ENCODE data around the gene FECH.

DNA sequence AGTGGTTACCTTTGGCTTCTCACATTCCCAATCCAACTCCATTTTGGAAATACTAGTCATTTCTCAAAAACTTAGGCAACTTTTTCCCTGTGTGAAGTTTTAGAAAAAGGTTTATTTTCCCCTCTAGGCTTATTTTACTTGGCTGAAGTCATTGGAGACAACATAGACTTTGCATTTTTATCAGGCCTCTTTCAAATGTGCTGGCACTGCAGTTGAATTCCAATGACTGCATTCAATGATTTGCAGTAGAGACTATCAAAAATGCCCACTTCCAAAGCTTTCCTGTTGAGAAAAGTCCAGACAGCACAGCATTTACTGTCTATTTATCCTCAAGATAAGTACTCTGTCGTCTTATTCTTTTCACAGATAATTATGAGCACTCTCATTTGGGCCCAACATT lies 81.3 kb downstream of the FECH start:
- TF ChIP-seq, protein P1, sequence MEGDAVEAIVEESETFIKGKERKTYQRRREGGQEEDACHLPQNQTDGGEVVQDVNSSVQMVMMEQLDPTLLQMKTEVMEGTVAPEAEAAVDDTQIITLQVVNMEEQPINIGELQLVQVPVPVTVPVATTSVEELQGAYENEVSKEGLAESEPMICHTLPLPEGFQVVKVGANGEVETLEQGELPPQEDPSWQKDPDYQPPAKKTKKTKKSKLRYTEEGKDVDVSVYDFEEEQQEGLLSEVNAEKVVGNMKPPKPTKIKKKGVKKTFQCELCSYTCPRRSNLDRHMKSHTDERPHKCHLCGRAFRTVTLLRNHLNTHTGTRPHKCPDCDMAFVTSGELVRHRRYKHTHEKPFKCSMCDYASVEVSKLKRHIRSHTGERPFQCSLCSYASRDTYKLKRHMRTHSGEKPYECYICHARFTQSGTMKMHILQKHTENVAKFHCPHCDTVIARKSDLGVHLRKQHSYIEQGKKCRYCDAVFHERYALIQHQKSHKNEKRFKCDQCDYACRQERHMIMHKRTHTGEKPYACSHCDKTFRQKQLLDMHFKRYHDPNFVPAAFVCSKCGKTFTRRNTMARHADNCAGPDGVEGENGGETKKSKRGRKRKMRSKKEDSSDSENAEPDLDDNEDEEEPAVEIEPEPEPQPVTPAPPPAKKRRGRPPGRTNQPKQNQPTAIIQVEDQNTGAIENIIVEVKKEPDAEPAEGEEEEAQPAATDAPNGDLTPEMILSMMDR (IDR thresholded peaks at IDR 0.05): no peak
- no peak for TF ChIP-seq POLR2A (IDR thresholded peaks at IDR 0.05)
